NCI-H524 (cell line): ENCODE results near the gene UAP1.
"Not testable (repeated sequence)": the region's sequence is repeated elsewhere in the genome, so short reads cannot be mapped to it uniquely, and the experiment has no call there.

Experiments
- DNase-seq, 2 experiments: peaks; one replicate each; lab custom pipeline; 2025; lab: John Stamatoyannopoulos, UW

Gene UAP1

DNA sequence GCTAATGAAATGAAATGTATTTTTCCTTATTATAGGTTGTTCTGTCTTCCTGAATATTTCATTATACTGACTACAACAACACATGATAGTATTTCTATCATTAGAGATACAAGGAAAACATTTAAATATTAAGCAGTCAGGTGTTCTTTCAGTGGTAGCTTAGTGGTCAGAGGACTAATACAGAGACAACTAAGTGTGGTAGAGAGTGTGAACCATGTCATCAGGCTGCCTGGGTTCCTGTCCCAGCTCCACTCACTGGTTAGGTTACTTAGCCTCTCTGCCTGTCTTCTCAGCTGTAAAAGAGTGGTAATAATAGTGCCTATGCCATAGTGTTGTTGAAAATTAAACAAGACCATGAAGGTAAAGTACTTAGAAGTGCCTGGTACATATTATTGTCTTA is 3.9 kb downstream of the UAP1 start:
- DNase-seq, result no peak

DNA sequence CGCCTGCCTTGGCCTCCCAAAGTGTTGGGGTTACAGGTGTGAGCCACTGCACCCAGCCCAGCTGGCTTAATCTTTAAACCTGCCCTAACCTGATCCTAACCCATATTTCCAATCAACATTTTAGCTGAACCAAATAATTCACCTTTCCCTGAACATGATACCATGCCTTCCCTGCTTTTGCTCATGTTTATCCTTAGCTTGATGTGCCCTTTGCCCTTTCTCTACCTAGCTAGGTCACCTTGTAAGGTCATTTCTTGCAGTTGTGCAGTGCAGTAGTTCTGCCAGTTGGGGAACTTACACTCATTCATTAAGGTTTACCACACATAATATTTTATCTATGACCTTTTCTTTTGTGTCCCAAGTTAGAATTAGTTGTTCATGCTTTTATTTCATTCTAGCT is 5.3 kb downstream of the UAP1 start:
- DNase-seq, result no peak

DNA sequence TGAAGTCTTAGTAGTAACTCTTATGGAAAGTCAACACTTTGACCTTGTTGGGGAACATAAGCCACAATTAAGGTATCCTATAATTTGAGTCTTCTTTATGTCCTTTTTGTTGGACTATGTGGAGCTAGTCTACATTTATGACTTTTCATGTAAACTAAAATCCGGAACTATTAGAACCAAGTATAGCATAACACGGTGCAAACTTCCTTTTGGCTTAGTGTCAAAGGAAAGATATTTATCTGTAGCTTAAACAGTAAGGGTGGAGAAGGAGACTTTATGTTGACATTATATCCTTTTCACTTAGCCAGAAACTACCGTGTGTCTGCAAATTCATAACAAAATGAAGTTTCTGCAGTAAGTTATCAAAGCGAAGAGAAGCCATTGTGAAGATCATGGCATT is 7.3 kb downstream of the UAP1 start:
- no peak for DNase-seq

DNA sequence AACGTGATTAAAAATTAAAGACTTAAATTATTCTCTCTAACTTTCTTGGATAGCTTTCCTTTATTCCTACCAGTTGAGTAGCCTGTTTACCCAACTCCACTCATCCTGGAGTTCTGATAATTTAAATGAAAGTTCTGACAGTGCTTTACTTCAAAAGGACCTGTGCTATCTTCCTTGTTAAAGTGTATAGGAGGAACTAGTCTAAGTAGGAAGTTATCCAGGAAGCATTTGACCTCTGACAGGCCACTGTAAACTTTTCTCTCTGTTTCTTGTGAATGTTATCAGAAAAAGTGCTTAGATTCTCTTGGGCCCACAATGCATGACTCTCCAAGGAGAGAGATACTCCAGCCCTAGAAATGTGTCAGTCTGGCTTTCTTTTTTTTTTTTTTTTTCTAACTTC is 9.2 kb downstream of the UAP1 start:
- no peak for DNase-seq

DNA sequence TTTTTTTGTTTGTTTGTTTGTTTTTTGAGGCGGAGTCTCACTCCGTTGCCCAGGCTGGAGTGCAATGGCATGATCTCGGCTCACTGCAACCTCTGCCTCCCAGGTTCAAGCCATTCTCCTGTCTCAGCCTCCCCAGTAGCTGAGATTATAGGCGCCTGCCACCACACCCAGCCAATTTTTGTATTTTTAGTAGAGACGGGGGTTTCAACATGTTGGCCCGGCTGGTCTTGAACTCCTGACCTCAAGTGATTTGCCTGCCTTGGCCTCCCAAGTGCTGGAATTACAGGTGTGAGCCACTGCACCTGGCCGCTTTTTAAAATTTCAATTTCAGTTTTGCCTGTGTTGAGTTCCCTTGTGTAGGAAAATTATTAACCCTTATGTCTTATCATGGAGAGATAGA is 9.6 kb downstream of the UAP1 start:
- not testable (repeated sequence) for DNase-seq

DNA sequence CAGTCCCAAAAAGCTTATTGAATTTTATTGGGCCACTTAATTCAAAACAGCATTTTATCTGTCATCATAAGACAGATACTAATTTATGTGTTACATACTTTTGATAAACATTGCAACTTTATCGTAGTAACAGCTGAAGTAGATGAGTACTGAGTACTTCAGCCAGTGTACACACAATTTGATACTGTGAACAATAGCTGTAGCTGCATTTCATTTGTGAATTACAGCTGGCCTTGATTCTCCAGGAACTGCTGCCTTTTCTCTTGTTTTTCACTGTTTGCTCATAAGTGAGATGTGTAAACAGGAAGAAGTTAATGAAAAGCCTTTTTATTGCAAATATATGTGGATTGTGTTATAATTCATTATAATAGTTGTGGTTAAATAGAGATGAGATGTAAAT is 10.2 kb downstream of the UAP1 start:
- DNase-seq, result no peak

DNA sequence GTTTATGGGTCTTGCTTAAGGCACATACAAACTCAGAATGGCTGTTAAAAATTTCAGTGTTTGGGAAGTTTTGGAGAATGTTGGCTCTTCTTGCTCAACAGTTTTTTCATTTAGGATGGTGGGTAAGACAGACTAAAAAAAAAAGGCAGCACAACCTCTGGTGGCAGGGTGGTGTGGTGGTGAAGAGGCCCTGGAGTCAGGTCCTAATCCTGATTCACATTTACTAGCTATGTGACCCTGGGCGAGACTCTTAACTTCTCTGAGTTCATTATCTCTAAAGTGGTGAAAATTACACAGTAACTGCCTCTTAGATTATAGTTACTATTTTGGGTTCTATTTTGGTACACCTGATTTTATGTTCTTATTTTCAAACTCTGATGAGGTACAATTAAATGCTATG is 11.6 kb downstream of the UAP1 start:
- no peak for DNase-seq

DNA sequence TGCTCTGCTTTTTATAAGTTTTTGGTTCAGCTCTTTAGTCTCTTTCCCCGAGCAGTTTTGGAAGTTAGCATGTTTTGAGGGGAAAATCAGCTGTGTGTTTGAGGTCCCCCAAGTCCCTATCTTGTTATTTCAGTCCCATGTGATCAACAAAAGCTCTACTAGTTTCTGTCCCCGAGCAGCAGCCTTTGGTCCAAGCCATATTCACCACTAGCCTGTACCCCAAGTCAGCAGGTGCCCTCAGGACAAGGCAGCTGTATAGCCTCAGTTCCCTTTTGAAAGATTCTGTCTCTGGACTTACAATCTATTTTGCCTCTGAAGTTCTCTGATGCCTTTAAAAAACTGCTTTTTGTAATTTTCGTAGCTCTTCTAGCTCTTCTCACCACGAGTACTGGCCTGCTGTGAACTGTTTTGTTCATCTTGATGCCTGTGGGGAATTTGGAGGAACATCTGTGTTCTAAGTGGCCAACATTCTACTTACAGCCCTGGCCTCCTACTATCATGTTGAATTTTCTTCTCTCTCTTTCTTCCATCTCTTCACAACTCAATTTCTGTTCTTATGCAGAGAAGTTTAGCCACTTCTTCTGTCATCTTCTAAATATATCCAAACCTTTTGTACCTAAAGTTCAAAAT is 16.7 kb downstream of the UAP1 start:
- no peak for DNase-seq

DNA sequence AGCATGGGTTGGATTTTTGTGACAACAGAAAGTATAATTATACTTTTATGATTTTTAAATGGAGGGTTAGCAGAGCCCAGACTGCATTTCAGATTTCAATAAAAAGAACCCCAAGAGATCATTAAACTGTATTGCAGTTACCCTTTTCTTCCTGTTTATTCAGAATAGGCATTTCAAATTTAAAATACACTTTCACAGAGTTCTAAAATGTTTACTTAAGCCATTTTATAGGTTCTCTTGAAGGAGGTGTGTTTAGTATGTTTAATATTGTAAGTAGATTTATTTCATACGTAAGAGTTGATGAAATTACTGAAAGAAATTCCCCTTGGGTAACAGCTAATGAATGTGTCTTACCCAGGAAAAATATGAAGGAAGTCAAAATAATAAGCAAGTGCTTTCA is 17.4 kb downstream of the UAP1 start:
- DNase-seq, result no peak

DNA sequence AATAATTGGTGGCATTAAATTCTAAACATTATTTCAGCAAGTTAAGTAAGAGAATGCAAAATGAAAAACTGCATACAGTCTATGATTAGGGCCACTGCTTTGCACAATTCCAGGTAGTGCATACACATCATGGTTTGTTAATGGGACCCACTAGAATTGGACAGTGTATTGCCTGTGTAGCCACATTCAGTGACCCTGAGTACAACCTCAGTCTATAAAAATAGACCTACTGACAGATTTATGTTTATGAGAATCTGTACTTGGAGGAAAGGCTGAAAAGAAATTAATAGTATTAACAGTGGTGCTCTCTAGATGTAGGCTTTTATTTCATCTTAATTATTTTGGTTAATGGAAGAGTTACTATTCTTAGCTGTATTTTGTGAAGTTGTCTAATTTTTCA is 18.8 kb downstream of the UAP1 start:
- no peak for DNase-seq

DNA sequence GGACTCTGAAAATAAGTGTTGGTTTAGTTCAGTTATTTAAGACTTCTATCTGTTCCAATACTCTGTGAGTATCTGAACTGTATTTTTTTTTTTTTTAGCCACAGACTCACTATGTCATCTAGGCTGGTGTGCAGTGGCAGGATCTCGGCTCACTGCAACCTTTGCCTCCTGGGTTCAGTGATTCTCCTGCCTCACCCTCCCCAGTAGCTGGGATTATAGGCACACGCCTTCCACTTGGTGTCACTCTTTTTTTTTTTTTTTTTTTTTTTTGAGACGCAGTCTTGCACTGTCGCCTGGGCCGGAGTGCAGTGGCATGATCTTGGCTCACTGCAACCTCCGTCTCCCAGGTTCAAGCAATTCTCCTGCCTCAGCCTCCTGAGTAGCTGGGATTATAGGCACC is 21.4 kb downstream of the UAP1 start:
- not testable (repeated sequence) for DNase-seq

DNA sequence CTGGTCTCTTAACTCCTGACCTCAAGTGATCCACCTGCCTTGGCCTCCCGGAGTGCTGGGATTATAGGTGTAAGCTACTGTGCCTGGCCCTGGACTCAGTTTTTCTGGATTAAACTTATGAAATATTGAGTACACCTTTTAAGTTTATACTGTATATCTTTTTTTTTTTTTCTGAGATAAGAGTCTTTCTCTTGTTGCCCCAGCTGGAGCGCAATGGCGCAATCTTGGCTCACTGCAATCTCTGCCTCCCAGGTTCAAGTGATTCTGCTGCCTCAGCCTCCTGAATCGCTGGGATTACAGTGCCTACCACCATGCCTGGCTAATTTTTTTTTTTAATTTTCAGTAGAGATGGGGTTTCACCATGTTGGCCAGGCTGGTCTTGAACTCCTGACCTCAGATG is 23.6 kb downstream of the UAP1 start:
- not testable (repeated sequence) for DNase-seq

DNA sequence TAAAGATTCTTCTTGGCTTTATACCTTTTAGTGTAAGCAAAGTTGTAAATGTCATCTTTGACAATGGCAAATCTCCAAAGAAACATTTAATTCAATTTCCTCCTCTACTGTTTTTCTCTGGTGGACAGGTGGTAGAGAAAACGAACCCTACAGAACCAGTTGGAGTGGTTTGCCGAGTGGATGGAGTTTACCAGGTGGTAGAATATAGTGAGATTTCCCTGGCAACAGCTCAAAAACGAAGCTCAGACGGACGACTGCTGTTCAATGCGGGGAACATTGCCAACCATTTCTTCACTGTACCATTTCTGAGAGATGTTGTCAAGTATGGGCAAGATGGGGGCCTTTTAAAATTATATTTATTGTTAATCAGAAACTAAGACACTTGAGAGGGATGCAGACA is 25.8 kb downstream of the UAP1 start:
- peak in 1 of 2 experiments; percentile 33 for DNase-seq

DNA sequence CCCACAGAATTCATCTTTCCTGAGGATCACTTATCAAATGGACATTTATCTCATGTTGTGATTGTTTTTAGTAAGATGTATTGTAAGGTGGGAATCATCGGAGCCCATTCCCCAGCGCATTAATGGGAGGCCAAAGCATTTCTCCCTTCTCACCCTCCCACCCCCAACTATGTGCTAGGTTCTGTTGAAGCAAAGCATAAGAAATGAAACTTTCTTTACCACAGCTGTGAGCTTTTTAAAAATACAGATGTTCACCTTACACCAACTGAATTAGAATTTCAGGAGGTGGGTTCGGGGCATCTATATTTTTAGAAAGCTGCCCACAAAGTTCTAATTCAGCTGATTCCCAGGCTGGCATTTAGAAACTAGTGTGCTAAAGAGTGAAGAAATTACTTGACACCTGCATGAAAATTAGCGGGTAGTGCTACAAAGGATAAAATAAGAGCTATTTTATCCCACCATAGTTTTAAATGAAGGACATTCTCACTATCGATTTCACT is 26.3 kb downstream of the UAP1 start:
- no peak for DNase-seq

DNA sequence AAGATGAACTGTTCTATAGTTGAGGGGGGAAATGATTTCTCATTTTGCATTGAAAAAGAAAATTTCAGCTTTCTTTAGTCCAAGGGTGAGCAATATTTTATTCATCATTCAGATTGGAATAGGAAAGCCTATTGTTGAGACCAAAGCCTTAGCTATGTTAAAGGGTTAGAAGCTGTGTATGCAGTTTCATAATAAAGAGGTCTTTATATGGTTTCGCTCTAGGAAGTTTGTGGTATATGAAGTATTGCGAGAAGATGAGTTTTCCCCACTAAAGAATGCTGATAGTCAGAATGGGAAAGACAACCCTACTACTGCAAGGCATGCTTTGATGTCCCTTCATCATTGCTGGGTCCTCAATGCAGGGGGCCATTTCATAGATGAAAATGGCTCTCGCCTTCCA is 28.6 kb downstream of the UAP1 start:
- DNase-seq, result no peak

DNA sequence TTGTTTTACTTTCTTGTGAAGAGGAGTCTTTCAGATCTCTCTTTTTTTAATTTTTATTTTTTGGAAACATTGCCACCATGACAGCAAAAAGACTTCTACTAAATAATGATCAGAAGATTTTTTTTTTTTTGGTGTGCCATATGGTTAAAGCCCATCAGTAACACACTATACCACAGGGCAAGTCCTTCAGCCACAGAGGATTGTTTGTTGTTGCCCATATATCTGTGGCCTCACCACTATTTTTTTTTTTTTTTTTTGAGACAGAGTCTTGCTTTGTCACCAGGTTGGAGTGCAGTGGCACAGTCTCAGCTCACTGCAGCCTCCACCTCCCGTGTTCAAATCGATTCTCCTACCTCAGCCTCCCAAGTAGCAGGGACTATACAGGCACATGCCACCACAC is 29.2 kb downstream of the UAP1 start:
- DNase-seq, result no peak

DNA sequence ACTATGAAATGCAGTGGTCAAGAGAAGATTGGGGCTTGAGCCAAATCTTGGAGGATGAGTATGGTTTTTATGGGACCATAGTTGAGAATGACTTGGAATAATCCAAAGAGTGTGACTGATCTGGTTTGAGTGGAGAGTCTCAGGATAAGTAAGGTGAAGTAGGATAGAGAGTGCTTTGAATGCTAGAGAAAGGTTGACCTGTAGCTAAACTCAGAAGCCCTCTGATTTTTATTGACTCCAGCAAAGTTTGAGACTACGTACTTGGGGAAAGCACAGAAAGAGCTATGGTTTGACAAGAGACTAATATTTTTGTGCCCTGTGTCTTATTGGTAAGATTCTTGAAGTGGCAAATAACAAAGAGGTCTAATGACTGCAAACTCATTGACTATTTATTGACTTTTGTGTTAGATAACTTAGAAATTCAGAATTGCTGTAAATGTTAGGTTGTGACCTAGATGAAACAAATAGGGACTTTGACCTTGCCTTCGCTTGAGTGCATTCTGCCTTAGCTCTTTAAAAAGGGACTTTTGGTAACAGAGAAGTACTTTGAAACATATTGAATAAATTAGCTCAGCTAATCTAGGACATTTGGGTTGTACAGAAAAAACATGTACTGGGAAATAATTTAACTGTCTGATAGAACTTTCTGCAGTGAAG is 35.1 kb downstream of the UAP1 start:
- no peak for DNase-seq

DNA sequence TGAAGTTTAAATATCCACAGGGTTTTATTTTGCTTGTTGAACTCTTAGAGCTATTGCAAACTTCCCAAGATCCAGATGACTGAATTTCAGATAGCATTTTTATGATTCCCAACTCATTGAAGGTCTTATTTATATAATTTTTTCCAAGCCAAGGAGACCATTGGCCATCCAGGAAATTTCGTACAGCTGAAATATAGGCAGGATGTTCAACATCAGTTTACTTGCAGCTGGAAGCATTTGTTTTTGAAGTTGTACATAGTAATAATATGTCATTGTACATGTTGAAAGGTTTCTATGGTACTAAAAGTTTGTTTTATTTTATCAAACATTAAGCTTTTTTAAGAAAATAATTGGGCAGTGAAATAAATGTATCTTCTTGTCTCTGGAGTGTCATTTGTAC is 37.9 kb downstream of the UAP1 start:
- DNase-seq, result no peak

DNA sequence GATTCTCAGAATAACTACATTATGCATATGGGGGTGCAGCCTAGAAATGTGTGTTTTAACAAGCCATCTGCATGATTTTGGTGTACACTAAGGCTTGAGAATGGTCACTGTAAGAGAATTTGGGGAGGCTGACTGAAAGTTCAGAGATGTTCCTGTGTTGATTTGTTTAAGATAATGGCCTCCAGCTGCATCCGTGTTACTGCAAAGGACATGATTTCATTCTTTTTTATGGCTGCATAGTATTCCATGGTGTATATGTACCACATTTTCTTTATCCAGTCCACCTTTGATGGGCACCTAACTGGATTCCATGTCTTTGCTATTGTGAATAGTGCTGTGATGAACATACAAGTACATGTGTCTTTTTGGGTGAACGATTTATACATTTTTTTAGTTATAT is 41.6 kb downstream of the UAP1 start:
- not testable (repeated sequence) for DNase-seq

DNA sequence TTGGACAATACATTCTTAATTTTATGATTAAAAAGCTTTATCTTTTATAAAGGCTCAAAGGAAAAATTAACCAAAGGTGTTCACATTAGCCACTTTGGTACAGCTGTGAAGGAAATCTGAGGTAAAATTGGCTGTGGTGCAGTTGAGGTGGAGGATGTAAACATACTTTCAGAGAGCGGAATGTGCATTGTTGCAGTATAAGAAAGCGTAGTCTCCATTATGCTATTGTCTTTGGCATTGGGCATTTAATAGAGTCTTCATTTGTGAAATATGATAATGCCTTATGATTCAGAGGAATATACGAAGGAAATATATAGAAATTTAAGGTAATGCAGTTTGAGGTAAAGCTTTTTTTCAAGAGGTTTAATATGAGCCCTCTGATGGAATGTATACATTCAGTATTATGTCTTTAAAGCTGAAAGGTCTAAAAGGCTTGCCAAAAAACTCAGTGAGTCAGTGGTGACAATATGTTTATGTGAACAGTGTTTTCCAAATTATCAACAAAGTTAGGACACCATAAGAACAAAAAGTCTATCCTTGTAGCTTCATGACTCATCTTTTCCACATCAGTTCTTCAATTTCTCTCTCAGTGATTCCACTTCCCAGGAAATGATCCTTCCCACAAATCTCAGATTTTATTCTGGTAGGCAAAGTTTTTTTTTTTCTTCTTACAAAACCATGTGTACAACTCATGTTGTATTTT is 43.9 kb downstream of the UAP1 start:
- DNase-seq, result no peak

DNA sequence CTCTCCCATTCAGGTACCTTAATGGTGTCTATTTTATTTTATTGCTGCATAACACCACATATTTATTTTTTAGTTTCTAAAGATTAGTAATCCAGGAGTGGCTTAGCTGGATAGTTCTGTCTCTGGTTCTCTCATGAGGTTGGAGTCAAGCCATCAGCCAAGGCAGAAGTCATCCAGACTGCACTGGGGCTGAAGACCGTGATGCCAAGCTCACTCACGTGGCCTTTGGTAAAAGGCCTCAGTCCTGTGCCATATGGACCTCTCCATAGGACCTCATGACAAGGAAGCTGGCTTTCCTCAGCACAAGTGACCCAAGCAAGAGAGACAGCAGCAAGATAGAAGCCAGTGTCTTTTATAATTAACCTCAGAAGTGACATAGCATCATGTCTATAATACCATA is 47.8 kb downstream of the UAP1 start:
- DNase-seq, result no peak

DNA sequence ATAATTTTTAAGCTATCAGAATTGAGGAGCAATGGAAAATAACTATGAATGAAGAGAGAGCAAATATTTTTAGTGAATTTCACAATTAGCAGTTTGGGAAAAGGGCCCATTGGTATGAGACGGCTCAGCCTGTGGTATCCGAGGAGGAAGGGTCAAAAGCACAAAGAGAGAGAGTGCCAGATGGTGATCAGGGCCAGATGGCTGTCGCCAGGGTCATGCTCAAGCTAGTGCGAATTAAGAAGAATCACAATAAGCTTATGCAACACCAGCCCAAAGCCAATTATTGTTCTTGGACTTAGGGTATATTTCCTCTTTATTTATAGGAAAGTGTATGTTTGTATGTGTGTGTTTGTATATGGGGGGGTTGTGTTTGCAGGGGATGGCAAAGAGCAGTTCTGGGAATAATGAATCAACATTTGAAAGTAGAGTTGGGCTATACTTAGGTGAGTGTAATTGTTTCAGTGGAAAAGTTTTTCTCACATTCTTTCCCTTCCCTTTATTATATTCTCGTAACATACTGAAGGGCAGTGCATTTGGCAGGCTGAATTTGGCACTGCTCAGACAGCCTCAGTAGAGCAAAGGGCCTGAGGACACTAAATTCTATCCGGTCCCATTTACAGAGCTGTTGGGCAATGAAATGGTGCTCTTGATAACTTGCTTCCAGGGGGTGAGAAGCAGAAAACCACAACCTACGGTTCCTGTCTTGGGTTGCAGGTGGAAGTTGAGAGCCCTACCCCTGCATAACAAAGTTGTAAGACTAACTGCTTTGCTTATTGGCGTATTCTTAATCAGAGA is 51.3 kb downstream of the UAP1 start:
- DNase-seq, result peak; percentile 71 to 85

DNA sequence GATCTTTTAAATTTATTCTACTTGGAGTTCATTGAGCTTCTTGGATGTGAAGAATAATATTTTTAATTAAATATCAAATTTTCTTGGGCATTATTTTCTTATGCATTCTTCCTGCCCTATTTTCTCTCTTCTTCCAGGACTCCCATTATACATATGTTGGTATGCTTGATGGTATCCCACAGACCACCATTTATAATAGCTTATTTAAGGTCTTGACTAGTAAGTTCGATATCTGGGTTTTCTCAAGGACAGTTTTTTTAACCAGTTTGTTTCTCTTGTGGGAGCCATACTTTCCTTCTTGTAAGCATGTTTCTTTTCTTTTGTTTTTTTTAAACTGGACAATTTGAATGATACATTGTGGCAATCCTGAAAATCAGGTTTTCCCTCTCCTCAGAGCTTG is 55.3 kb downstream of the UAP1 start:
- DNase-seq, result no peak
